SW 1271 (cell line): ENCODE measurements around the gene SERGEF.
A peak's percentile ranks its signal among the peaks of the same experiment; 100 is the strongest.
"Not testable (repeated sequence)": the region's sequence is repeated elsewhere in the genome, so short reads cannot be mapped to it uniquely, and the experiment has no call there.

Experiments used
- DNase-seq, 2 experiments: peaks; one replicate each; lab custom pipeline; 2025; lab: John Stamatoyannopoulos, UW

Gene SERGEF

DNA sequence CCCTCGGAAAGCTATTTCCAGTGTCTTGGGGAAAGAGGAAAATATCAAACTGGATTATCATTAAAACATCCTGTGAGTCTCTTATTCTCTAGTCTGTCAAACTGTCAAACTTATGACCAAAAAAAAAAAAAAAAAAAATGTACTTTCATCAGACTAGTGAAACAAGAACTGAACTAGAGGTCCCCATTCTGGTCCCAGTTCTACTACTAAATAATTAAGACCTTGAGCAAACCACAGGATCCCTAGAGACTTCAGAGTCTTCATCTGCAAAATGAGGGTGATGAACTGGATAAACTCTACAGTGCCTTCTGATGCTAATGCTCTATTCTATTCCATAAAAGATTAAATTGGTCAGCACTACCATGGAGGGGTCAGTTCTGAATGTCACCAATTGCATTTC is 105.8 kb downstream of the SERGEF start:
- no peak for DNase-seq

DNA sequence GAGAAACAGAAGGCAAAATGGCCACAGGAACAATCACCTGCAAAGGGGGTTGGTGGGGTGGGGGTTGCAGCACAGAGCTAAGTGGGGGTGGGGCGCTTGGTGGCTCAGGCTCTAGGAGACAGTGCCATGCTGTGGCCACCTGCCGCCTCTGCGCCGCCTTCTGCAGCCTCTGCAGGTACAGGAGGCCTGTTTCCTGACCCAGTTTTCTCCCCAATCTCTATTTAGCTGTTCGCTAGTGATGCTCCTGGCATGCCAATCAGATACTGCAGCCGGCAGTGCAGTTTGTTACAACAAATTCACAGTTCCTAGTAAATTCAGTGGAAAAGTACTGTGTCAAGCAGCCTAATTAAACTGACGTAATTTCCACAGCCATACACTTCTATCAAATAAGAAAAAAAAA is 106.4 kb downstream of the SERGEF start:
- DNase-seq, result no peak

DNA sequence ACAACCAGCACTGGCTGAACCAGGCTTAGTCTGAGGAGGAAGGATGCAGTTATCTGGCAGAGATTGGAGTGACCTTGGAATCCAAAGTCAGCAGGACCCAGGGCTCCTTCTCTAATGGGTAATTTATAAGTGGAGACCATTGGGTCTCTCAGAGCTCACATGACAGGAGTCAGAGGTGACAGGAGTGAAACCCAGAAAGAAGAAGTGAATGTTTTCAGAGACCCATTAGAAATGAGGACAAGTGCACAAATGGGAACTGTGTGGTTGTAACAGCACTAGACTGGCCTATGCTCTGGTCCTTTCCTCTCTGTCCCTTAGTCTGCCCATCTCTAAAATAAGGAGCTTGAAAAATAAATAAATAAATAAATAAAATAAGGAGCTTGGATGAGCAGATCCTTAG is 107.4 kb downstream of the SERGEF start:
- DNase-seq, result no peak

DNA sequence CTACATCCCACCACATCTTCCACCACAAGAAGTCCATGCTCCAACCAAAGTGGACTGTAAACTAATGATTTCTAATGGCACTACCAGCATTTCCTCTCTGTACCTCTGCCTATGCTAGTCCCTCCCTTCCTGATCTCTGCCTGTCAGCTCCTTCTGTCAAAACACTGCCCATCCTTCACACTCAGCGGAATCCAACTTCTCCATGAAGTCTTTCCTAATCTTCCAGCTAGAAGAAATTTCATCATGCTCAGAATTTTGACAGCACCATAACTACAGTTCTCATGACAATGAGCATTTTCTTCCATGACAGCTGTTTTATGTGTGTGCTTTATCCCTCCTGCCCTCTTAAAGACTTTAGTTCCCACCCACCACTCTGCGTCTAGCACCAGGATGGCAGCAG is 111.4 kb downstream of the SERGEF start:
- DNase-seq, result no peak

DNA sequence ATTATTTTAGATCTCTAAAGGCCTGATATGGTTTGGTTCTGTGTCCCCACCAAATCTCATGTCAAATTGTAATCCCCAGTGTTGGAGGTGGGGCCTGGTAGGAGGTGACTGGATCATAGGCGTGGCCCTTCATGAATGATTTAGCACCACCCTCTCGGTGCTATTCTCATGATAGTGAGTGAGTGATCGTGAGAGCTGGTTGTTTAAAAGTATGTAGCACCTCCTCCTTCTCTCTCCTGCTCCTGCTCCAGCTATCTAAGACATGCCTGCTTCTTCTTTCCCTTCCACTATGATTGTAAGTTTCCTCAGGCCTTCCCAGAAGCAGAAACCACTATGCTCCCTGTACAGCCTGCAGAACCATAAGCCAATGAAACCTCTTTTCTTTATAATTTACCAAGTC is 114.1 kb downstream of the SERGEF start:
- no peak for DNase-seq

DNA sequence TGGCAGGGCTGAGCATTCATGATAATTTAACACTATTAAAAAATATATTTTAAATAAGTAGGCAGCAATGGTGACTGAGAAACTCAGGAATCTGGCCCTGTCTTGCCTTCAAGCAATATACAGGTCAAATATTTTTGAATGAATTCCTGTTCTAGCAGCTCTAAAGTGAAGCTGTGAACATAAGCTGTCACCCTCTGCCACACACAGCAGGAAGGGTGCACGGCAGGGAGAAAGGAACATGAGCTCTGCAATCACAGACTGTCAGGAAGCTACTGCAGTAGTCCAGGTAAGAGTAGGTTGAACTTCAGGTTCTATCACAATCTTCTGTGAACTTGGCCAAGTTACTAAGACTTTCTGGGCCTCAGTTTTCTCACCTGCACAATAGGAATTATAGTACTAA is 114.8 kb downstream of the SERGEF start:
- DNase-seq, result no peak

DNA sequence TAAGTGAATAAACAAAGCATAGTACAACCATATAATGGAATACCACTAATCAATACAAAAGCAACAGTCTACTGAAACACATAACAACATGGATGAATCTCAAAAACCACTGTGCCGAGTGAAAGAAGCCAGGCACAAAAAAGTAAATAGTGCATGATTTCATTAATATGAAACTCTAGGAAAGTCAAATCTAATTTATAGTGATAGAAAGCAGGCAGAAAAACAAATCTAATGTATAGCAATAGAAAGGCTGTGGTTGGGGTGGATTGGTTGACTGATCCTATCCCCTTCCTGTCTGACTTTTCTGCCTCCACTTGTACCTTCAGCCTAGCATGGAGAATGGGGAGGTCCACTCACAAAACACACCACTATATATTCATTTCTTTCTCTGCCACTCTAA is 115.4 kb downstream of the SERGEF start:
- no peak for DNase-seq

DNA sequence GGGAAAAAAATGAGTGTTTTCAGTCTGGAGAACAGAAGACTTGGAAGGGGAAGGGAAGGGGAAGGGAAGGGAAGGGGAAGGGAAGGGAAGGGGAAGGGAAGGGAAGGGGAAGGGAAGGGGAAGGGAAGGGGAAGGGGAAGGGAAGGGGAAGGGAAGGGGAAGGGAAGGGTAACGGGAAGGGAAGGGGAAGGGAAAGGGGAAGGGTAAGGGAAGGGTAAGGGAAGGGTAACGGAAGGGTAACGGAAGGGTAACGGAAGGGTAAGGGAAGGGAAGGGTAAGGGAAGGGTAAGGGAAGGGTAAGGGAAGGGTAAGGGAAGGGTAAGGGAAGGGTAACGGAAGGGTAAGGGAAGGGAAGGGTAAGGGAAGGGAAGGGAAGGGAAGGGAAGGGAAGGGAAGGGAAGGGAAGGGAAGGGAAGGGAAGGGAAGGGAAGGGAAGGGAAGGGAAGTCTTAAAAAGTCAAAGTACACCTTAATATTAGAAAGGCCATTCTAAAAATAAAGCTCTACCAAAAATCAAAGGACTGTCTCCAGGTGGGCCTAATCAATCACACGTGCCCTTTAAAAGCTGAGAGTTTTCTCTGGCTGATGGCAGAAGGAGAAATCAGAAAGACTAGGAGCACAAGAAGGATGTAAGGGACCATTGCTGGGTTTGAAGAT is 116.2 kb downstream of the SERGEF start:
- DNase-seq, result not testable (repeated sequence)

DNA sequence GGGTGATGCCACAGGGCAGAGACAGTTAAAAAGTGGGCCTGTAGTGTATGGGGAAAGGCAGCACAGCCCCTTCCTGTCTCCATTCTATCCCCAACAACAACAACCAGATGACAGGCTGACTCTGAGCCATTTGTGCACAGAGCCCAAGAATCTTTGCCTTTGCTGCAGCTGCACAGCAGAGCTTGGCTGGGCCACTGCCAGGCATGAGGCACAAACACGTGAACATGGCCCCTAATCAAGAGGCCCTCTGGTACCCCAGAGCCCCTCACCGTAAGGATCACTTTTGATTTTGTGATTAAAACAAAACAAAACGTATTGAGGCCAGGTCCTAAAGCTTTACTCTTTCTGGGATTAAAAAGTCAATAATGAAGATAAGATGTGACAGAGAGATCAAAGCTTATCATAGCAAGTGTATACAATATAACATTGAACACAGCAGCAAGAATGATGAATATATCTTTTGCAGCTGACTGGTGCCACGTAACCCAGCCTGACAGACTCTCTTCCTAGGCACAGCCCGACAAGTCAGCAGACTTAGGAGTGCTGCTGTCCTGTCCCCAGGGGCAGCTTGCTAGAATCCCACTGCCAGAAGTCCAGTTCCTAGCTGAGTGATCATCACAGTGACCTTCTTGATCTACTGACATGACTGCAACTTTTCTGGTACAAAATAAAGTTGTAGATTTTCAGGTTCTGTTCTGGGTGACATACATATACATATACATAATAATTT is 117.8 kb downstream of the SERGEF start:
- DNase-seq, result no peak

DNA sequence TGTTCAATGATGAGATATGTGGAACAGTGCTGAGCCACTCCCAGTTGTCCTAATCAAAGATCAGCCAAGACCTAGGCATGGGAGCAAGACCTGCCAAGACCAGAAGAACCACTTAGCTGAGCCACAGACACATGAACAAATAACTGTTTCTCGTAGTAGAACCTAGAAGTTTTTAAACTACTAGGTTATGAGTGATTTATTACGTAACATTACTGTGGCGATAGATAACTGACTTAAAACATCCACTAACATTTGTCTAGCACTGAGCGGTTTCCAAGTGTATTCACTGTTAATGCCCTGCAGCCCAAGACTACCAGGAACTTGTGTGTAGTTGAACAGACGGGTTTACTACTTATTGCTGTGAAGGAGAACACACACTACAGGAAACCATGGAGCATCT is 120.4 kb downstream of the SERGEF start:
- DNase-seq, result no peak

DNA sequence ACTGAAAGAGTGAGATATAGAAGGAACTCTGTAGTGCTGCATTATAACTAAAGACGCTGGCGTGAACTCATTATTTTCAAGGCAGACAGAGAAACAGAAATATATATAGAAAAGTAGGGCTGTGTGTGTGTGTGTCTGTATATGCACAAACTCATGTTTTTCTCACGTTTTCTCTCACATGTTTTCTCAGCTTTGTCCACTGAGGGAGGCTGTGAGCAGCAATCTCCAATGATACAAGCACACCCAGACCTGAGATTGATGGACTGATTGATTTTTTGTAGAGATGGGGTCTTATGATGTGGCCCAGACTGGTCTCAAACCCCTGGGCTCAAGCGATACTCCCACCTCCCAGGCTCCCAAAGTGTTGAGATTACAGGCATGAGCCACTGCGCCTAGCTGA is 122.5 kb downstream of the SERGEF start:
- no peak for DNase-seq

DNA sequence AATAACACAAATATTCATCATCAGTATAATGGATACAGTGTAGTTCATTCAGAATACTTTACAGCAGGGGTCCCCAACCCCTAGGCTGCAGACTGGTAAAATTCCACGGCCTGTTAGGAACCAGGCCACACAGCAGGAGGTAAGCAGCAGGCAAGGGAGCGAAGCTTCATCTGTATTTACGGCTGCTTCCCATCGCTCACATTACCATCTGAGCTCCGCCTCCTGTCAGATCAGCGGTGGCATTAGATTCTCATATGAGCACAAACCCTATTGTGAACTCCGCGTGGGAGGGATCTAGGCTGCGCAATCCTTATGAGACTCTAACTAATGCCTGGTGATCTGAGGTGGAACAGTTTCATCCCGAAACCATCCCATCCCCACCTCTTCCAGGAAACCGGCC is 125.1 kb downstream of the SERGEF start:
- DNase-seq, result no peak

DNA sequence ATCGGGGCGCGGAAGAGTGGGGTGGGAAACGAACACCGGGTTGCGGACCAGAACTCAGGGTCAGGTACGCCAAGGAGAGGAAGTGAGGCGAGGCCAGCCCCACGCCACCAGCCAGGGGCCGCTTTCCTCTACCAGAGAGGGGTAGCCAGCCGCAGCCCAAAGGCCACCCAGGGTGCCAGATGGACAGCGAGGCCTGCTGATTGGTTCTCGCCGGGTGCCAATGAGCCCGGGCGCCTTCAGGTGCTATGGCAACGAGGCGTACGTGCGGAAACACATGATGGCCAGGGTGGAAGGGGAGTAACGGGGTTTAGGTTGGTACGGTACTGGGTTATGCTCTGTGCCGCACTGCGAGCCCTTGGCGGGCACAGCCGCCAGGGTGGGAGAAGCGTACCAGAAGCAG is 128.9 kb downstream of the SERGEF start:
- no peak for DNase-seq

DNA sequence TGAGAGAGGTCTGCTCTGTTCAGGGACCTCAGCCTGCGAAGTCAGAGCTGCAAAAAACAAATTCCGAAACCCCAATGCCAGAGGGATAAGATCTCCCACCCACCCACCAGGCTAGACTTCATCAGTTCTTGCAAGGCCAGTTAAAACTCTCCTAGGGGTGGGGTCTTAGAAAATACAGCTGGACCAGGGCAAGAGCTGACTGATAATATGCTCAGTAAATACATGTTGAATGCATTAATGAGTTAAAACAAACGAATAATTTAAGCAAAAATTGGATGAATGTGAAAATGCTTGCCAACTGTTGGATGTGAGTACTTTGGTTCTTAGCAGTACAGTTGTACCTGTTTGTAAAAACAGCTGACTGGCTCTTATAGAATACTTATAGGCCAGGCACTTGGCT is 129.8 kb downstream of the SERGEF start:
- no peak for DNase-seq

DNA sequence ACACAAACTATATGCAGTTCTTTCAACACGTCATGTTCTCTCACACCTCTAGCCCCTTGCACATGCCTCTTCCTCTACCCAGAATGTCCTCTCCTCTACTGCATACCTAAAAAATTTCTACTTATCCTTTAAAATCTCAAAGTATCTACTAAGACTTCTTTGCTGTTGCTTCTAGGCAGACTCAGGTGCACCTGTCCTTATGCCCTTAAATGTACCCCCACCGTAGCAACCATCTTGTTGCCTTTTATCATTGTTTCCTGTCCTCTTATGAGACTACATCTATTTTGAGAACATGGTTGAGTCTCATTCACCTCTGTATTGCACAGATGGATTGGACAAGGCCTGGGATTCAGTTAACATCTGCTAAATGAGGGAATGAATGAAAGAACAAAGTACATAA is 134.1 kb downstream of the SERGEF start:
- no peak for DNase-seq

DNA sequence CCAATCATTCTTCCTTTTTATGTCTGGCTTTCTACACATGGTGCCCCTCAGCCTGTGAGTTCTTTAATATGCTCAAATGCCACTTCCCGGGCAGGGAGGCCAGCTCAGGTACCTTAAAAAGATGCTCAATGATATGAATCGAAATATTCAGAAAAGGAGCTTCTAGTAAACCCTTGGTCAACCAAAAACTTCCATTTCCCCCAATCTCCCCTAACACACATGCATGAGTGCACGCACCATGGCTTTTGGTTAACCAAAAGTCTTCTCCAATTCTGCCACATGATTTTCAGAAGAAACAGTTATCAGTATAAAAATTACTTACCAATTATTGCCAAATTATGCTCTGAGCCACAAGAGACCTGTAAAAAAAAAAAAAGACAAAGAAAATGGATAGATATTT is 135.0 kb downstream of the SERGEF start:
- DNase-seq, result no peak

DNA sequence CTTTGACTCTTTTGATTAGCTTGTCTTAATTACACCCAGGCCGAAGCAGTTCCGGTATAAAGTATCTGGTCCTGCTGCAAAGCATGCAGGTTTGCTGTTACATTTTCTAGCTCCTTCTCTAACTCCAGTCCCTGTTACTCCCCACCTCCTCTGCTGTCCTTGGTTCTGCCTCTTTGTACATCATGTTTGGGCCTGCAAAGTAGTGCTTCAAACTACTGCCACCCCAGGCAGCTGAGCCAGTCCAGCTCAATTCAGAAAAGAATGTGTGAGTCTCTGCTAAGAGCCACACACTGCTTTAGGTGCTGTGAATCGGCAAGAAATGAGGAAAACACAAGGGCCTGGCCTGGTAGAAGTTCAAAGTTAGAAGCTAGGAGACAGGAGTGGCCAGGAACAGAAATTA is 136.0 kb downstream of the SERGEF start:
- no peak for DNase-seq

DNA sequence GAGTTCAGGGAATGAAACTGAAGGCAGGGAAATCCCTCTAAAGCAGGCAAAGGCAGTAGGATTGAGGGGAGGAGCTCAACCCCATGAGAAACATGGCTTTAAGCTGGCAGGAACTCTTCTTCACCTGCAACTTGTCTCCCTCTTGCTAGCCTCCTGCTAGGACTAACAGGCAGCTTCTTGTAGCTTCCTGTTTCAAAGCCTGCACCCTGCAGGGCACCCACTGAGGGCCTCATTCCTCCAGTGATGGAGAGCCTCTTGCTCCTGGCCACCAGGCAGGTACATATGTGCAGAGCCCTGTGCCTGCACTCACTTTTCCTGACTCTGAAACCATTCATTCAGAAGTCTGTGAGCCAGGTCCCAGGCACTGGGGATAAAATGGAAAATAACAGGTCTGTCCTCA is 137.0 kb downstream of the SERGEF start:
- DNase-seq, result no peak

DNA sequence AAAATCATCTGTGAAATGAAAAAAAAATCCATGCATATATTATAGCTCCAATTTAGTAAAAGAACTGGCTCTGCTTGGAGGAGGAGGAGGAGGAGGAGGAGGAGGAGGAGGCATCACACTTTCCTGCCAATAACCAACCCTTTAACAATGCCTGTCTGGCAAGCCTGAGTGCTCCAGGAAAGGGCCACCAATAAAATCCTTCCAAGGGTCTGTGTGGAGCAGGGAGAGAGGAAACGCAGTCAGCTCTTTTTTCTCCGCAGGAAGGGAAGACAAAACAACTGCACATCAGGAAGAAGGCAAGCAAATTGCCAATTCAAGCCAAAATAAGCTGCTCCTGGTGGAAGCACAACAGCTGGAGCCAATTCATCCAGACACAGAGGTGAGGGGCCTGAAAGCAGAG is 139.3 kb downstream of the SERGEF start:
- no peak for DNase-seq

DNA sequence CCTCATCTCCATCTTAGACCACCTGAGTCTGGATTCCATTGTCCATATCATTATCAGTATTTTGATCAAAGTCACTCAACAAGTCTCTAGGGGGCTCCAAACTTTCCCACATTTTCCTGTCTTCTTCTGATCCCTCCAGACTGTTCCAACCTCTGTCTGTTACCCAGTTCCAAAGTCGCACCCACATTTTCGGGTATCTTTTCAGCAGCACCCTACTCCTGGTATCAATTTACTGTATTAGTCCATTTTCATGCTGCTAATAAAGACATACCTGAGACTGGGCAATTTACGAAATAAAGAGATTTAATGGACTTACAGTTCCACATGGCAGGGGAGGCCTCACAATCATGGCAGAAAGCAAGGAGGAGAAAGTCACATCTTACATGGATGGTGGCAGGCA is 144.4 kb downstream of the SERGEF start:
- DNase-seq, result not testable (repeated sequence)

DNA sequence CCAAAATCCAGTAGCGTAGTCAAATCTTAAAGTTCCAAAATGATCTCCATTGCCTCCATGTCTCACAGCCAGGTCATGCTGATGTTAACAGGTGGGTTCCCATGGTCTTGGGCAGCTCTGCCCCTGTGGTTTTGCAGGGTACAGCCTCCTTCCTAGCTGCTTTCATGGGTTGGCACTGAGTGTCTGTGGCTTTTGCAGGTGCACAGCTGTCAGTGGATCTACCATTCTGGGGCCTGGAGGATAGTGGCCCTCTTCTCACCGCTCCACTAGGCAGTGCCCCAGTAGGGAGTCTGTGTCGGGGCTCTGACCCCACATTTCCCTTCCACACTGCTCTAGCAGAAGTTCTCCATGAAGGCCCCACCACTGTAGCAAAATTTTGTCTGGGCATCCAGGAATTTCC is 145.5 kb downstream of the SERGEF start:
- no peak for DNase-seq

DNA sequence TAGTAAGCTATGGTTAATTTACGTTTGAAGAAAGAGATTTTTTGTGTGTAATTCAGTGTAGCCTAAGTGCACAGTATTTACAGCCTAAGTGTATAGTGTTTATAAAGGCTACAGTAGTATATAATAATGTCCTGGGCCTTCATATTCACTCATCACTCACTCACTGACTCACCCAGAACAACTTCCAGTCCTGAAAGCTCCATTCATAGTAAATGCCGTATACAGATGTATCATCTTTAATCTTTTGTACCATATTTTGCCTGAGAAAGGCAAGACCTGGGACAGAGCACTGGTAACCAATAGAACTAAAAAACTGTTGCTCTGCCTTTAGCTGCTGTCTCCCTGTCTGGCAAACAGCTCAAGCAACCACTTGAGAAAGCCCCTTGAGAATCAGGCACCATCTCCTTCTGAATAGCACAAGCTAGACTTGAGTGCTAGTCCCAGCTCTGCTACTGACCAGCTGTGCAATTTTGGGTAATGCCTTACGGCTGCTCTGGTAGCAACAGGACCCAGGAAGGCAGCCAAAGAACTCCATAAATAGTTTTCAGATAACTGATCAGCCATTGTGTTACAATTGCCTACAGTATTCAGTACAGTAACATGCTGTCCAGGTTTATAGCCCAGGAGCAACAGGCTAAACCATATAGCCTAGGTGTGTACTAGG is 146.9 kb downstream of the SERGEF start:
- no peak for DNase-seq

DNA sequence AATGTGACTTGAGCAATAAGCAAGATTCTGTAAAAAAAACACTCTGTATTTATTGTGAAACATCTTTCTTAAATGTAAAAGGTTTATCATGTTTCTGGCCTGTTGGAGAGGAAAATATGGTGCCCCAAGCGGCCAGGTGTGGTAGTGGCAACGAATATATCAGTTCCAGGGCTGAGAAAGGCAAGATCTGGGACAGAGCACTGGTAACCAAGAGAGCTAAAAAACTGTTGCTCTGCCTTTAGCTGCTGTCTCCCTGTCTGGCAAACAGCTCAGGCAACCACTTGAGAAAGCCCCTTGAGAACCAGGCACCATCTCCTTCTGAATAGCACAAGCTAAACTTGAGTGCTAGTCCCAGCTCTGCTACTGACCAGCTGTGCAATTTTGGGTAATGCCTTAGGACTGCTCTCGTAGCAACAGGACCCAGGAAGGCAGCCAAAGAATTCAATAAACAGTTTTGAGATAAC is 148.3 kb downstream of the SERGEF start:
- DNase-seq, result peak in 1 of 2 experiments; percentile 4
